Loucy (cell line): ENCODE data around the gene STK33.

Experiments used
- EZH2phosphoT487 ChIP-seq: fragments of 200-600 bp; IDR thresholded peaks from 2 replicates; pipeline ENCODE4 v1.6.1; 2018; ENCODE audit warnings: antibody characterized with exemption, mild to moderate bottlenecking, moderate library complexity, borderline replicate concordance
- TF ChIP-seq, protein P1 (sequence below): fragments of 200-600 bp; sonication (generic); conservative IDR thresholded peaks from 2 replicates; pipeline ENCODE4 v1.5.1; 2014; ENCODE audit warnings: mild to moderate bottlenecking, antibody characterized with exemption, low read length

DNA sequence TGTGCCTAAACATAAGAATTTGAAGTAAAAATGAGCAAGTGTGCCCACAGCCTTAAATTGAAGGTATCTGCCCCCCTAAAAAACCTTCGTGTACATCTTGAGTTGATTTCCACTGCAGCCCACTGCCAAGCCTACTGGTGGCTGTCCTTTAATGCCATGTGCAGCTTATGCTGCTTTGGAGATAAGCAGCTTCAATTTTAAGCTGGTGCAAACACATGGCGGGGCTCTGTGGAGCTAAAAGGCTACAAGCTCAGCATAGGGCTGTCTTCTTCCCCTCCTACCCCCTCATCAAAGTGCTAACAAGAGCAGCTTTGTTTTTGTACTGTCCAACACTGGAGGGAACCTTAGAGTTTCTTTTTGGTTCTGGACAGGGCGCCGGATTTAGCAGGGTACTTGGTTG is 201.9 kb downstream of the STK33 start:
- no peak for TF ChIP-seq EZH2phosphoT487
- TF ChIP-seq, protein P1, sequence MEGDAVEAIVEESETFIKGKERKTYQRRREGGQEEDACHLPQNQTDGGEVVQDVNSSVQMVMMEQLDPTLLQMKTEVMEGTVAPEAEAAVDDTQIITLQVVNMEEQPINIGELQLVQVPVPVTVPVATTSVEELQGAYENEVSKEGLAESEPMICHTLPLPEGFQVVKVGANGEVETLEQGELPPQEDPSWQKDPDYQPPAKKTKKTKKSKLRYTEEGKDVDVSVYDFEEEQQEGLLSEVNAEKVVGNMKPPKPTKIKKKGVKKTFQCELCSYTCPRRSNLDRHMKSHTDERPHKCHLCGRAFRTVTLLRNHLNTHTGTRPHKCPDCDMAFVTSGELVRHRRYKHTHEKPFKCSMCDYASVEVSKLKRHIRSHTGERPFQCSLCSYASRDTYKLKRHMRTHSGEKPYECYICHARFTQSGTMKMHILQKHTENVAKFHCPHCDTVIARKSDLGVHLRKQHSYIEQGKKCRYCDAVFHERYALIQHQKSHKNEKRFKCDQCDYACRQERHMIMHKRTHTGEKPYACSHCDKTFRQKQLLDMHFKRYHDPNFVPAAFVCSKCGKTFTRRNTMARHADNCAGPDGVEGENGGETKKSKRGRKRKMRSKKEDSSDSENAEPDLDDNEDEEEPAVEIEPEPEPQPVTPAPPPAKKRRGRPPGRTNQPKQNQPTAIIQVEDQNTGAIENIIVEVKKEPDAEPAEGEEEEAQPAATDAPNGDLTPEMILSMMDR = no peak
